ENCODE measurements around the gene PNPLA7.
"Not testable (repeated sequence)": the region's sequence is repeated elsewhere in the genome, so short reads cannot be mapped to it uniquely, and the experiment has no call there.

Gene PNPLA7

GRCh38 chr9:137543237-137543963 lies 6.8 kb downstream of the PNPLA7 start:
- TF ChIP-seq, protein P1, sequence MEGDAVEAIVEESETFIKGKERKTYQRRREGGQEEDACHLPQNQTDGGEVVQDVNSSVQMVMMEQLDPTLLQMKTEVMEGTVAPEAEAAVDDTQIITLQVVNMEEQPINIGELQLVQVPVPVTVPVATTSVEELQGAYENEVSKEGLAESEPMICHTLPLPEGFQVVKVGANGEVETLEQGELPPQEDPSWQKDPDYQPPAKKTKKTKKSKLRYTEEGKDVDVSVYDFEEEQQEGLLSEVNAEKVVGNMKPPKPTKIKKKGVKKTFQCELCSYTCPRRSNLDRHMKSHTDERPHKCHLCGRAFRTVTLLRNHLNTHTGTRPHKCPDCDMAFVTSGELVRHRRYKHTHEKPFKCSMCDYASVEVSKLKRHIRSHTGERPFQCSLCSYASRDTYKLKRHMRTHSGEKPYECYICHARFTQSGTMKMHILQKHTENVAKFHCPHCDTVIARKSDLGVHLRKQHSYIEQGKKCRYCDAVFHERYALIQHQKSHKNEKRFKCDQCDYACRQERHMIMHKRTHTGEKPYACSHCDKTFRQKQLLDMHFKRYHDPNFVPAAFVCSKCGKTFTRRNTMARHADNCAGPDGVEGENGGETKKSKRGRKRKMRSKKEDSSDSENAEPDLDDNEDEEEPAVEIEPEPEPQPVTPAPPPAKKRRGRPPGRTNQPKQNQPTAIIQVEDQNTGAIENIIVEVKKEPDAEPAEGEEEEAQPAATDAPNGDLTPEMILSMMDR (IDR thresholded peaks at IDR 0.05; ENCODE audit: low read depth, low read length) = no peak
- no peak overlapping the region for H3K4me3 ChIP-seq (replicated peaks in 1 of 2; ENCODE audit: low read depth in 2 of 2, low read length in 2 of 2)
- no peak for DNase-seq (ENCODE audit: low read depth in 2 of 2)

DNA sequence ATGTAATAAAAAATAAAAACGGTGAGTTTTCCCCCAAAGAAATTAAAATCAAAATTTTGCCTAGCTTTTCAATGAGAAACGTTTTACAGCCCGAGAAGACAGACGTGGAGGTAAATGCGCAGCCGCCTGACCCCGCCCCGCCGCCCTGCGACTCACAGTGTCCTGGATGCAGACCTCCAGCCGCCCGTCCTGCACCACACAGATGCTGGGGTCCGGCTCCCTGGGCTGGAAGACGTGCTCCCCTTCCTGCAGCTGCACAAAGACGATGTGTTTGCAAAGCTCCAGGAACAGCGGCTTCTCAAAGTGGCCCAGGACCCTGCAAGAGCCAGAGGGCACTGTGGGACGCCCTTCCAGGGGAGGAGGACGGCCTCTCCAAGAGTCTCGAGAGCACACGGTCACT lies 7.7 kb downstream of the PNPLA7 start:
- no peak for DNase-seq (ENCODE audit: low read depth in 2 of 2)
- H3K4me3 ChIP-seq (replicated peaks in 1 of 2; ENCODE audit: low read depth in 2 of 2, low read length in 2 of 2) = no peak overlapping the region
- TF ChIP-seq, protein P1 (IDR thresholded peaks at IDR 0.05; ENCODE audit: low read depth, low read length) = no peak

- H3K4me3 ChIP-seq (replicated peaks in 1 of 2; ENCODE audit: low read depth in 2 of 2, low read length in 2 of 2) = no peak overlapping the region
- TF ChIP-seq, protein P1 (IDR thresholded peaks at IDR 0.05; ENCODE audit: low read depth, low read length) = no peak
- DNase-seq (ENCODE audit: low read depth in 2 of 2) = no peak
Measured at GRCh38 chr9:137540536-137540935, 9.7 kb downstream of the PNPLA7 start.

GRCh38 chr9:137538058-137538457 lies 12.1 kb downstream of the PNPLA7 start:
- no peak overlapping the region for H3K4me3 ChIP-seq (replicated peaks in 1 of 2; ENCODE audit: low read depth in 2 of 2, low read length in 2 of 2)
- TF ChIP-seq, protein P1 (IDR thresholded peaks at IDR 0.05; ENCODE audit: low read depth, low read length) = no peak
- DNase-seq (ENCODE audit: low read depth in 2 of 2) = no peak

- not testable (repeated sequence) for DNase-seq (ENCODE audit: low read depth in 2 of 2); H3K4me3 ChIP-seq (replicated peaks in 1 of 2; ENCODE audit: low read depth in 2 of 2, low read length in 2 of 2)
Measured at GRCh38 chr9:137536594-137537131, 13.5 kb downstream of the PNPLA7 start.

- no peak for DNase-seq (ENCODE audit: low read depth in 2 of 2)
- TF ChIP-seq, protein P1 (IDR thresholded peaks at IDR 0.05; ENCODE audit: low read depth, low read length) = no peak
- no peak overlapping the region for H3K4me3 ChIP-seq (replicated peaks in 1 of 2; ENCODE audit: low read depth in 2 of 2, low read length in 2 of 2)
Measured at GRCh38 chr9:137535120-137535428, 15.1 kb downstream of the PNPLA7 start.

- TF ChIP-seq, protein P1 (IDR thresholded peaks at IDR 0.05; ENCODE audit: low read depth, low read length) = peak; percentile 76
- H3K4me3 ChIP-seq (replicated peaks in 1 of 2; ENCODE audit: low read depth in 2 of 2, low read length in 2 of 2) = no peak overlapping the region
- peak; percentile 71 to 75 for DNase-seq (ENCODE audit: low read depth in 2 of 2)
Measured at GRCh38 chr9:137534256-137535119, 15.7 kb downstream of the PNPLA7 start.

DNA sequence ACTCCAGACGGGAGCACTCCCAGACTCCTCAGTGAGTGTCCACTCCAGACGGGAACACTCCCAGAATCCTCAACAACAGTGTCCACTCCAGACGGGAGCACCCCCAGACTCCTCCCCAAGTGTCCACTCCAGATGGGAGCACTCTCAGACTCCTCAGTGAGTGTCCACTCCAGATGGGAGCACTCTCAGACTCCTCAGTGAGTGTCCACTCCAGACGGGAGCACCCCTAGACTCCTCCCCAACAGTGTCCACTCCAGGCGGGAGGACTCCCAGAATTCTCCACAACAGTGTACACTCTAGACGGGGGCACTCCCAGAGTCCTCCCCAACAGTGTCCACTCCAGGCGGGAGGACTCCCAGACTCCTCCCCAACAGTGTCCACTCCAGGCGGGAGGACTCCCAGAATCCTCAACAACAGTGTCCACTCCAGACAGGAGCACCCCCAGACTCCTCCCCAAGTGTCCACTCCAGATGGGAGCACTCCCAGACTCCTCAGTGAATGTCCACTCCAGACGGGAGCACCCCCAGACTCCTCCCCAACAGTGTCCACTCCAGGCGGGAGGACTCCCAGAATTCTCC lies 17.2 kb downstream of the PNPLA7 start:
- H3K4me3 ChIP-seq (replicated peaks in 1 of 2; ENCODE audit: low read depth in 2 of 2, low read length in 2 of 2); DNase-seq (ENCODE audit: low read depth in 2 of 2): not testable (repeated sequence)

Data from cardiac fibroblast (primary cell).